ENCODE data around the gene LMO7.

Gene LMO7

GRCh38 chr13:75749407-75749806, 113.3 kb downstream of the LMO7 start:
- no peak overlapping the region for H3K18ac ChIP-seq (ENCODE audit: low read length)
- no peaks in the 10 kb centered on the region for H3K4me1 ChIP-seq (ENCODE audit: control insufficient read depth, low read depth, low read length)
- no peak overlapping the region for H3K4me3 ChIP-seq (ENCODE audit: low read length)
- no peak overlapping the region for H2BK120ac ChIP-seq (ENCODE audit: low read depth, low read length)
- WGBS (ENCODE audit: extremely low coverage, insufficient coverage, low lambda C conversion rate): no CpG with 5 or more reads among the region's 4 CpGs
- no peaks in the 10 kb centered on the region for H3K79me1 ChIP-seq (ENCODE audit: low read length)
- H3K27ac ChIP-seq (ENCODE audit: low read depth, low read length): no peak overlapping the region
- H2AK5ac ChIP-seq (ENCODE audit: low read length): no peak overlapping the region
- no peaks in the 10 kb centered on the region for H3K27me3 ChIP-seq (ENCODE audit: insufficient read depth, low read length, poor library complexity)
- no peak overlapping the region for H3K9ac ChIP-seq (ENCODE audit: low read length)
- H4K5ac ChIP-seq (ENCODE audit: low read length): no peak overlapping the region
- no peaks in the 10 kb centered on the region for H3K36me3 ChIP-seq (ENCODE audit: control insufficient read depth, insufficient read depth, low read length)
- H3K23ac ChIP-seq (ENCODE audit: low read length): no peak overlapping the region
- H3K56ac ChIP-seq (ENCODE audit: low read length): no peak overlapping the region
- no peak overlapping the region for H3K4ac ChIP-seq (ENCODE audit: low read depth, low read length)
- no peaks in the 10 kb centered on the region for H3K79me2 ChIP-seq (ENCODE audit: control insufficient read depth, insufficient read depth, low read length)
- H3K4me2 ChIP-seq (ENCODE audit: low read length): no peak overlapping the region
- H2BK15ac ChIP-seq (replicated peaks; ENCODE audit: low read depth): no peak overlapping the region
- DNase-seq: no peak
- H4K8ac ChIP-seq (ENCODE audit: low read depth, low read length): no peak overlapping the region
- H2BK5ac ChIP-seq (ENCODE audit: low read length): no peak overlapping the region

GRCh38 chr13:75751350-75751749, 115.2 kb downstream of the LMO7 start:
- no CpG with 5 or more reads among the region's 4 CpGs for WGBS (ENCODE audit: extremely low coverage, insufficient coverage, low lambda C conversion rate)
- H3K27ac ChIP-seq (ENCODE audit: low read depth, low read length): no peak overlapping the region
- no peak overlapping the region for H2BK120ac ChIP-seq (ENCODE audit: low read depth, low read length)
- H3K56ac ChIP-seq (ENCODE audit: low read length): no peak overlapping the region
- no peak overlapping the region for H2AK5ac ChIP-seq (ENCODE audit: low read length)
- H3K9ac ChIP-seq (ENCODE audit: low read length): no peak overlapping the region
- no peaks in the 10 kb centered on the region for H3K79me1 ChIP-seq (ENCODE audit: low read length)
- H4K8ac ChIP-seq (ENCODE audit: low read depth, low read length): no peak overlapping the region
- H2BK15ac ChIP-seq (replicated peaks; ENCODE audit: low read depth): no peak overlapping the region
- no peak for DNase-seq
- H3K18ac ChIP-seq (ENCODE audit: low read length): no peak overlapping the region
- H3K79me2 ChIP-seq (ENCODE audit: control insufficient read depth, insufficient read depth, low read length): no peaks in the 10 kb centered on the region
- H3K4me1 ChIP-seq (ENCODE audit: control insufficient read depth, low read depth, low read length): no peaks in the 10 kb centered on the region
- no peak overlapping the region for H3K4me2 ChIP-seq (ENCODE audit: low read length)
- no peak overlapping the region for H3K4ac ChIP-seq (ENCODE audit: low read depth, low read length)
- no peak overlapping the region for H2BK5ac ChIP-seq (ENCODE audit: low read length)
- H3K4me3 ChIP-seq (ENCODE audit: low read length): no peak overlapping the region
- H3K27me3 ChIP-seq (ENCODE audit: insufficient read depth, low read length, poor library complexity): no peaks in the 10 kb centered on the region
- H3K23ac ChIP-seq (ENCODE audit: low read length): no peak overlapping the region
- H3K36me3 ChIP-seq (ENCODE audit: control insufficient read depth, insufficient read depth, low read length): no peaks in the 10 kb centered on the region
- H4K5ac ChIP-seq (ENCODE audit: low read length): no peak overlapping the region

- no peaks in the 10 kb centered on the region for H3K79me2 ChIP-seq (ENCODE audit: control insufficient read depth, insufficient read depth, low read length)
- H4K5ac ChIP-seq (ENCODE audit: low read length): no peak overlapping the region
- H3K4me3 ChIP-seq (ENCODE audit: low read length): no peak overlapping the region
- no peak for DNase-seq
- no peaks in the 10 kb centered on the region for H3K36me3 ChIP-seq (ENCODE audit: control insufficient read depth, insufficient read depth, low read length)
- H2AK5ac ChIP-seq (ENCODE audit: low read length): no peak overlapping the region
- H3K79me1 ChIP-seq (ENCODE audit: low read length): no peaks in the 10 kb centered on the region
- no peak overlapping the region for H2BK5ac ChIP-seq (ENCODE audit: low read length)
- no peak overlapping the region for H3K56ac ChIP-seq (ENCODE audit: low read length)
- no peak overlapping the region for H3K18ac ChIP-seq (ENCODE audit: low read length)
- no peak overlapping the region for H4K8ac ChIP-seq (ENCODE audit: low read depth, low read length)
- H3K27me3 ChIP-seq (ENCODE audit: insufficient read depth, low read length, poor library complexity): no peaks in the 10 kb centered on the region
- no peaks in the 10 kb centered on the region for H3K4me1 ChIP-seq (ENCODE audit: control insufficient read depth, low read depth, low read length)
- no peak overlapping the region for H3K4ac ChIP-seq (ENCODE audit: low read depth, low read length)
- H3K9ac ChIP-seq (ENCODE audit: low read length): no peak overlapping the region
- H3K23ac ChIP-seq (ENCODE audit: low read length): no peak overlapping the region
- H2BK15ac ChIP-seq (replicated peaks; ENCODE audit: low read depth): no peak overlapping the region
- no peak overlapping the region for H2BK120ac ChIP-seq (ENCODE audit: low read depth, low read length)
- H3K4me2 ChIP-seq (ENCODE audit: low read length): no peak overlapping the region
- H3K27ac ChIP-seq (ENCODE audit: low read depth, low read length): no peak overlapping the region
These were observed 116.7 kb downstream of the LMO7 start for GRCh38 chr13:75752826-75753225.

GRCh38 chr13:75754936-75755335, 118.8 kb downstream of the LMO7 start:
- Histone ChIP-seq H3K36me3 (ENCODE audit: control insufficient read depth, insufficient read depth, low read length) (no peaks in the 10 kb centered on the region), H2BK5ac (ENCODE audit: low read length) (no peak overlapping the region), H2AK5ac (ENCODE audit: low read length) (no peak overlapping the region), H3K18ac (ENCODE audit: low read length) (no peak overlapping the region), H3K27ac (ENCODE audit: low read depth, low read length) (no peak overlapping the region), H3K4me1 (ENCODE audit: control insufficient read depth, low read depth, low read length) (no peaks in the 10 kb centered on the region), H3K4ac (ENCODE audit: low read depth, low read length) (no peak overlapping the region), H2BK15ac (replicated peaks; ENCODE audit: low read depth) (no peak overlapping the region), H2BK120ac (ENCODE audit: low read depth, low read length) (no peak overlapping the region), H3K79me1 (ENCODE audit: low read length) (no peaks in the 10 kb centered on the region), H4K8ac (ENCODE audit: low read depth, low read length) (no peak overlapping the region), H3K79me2 (ENCODE audit: control insufficient read depth, insufficient read depth, low read length) (no peaks in the 10 kb centered on the region), H3K23ac (ENCODE audit: low read length) (no peak overlapping the region), H3K56ac (ENCODE audit: low read length) (no peak overlapping the region), H4K5ac (ENCODE audit: low read length) (no peak overlapping the region), H3K4me3 (ENCODE audit: low read length) (no peak overlapping the region), H3K9ac (ENCODE audit: low read length) (no peak overlapping the region), H3K4me2 (ENCODE audit: low read length) (no peak overlapping the region), H3K27me3 (ENCODE audit: insufficient read depth, low read length, poor library complexity) (no peaks in the 10 kb centered on the region)
- no CpG with 5 or more reads among the region's 3 CpGs for WGBS (ENCODE audit: extremely low coverage, insufficient coverage, low lambda C conversion rate)
- DNase-seq: no peak

GRCh38 chr13:75757336-75757735, 121.2 kb downstream of the LMO7 start:
- Histone ChIP-seq H3K4me2 (ENCODE audit: low read length) (no peak overlapping the region), H3K36me3 (ENCODE audit: control insufficient read depth, insufficient read depth, low read length) (no peaks in the 10 kb centered on the region), H3K56ac (ENCODE audit: low read length) (no peak overlapping the region), H3K4me1 (ENCODE audit: control insufficient read depth, low read depth, low read length) (no peaks in the 10 kb centered on the region), H2BK120ac (ENCODE audit: low read depth, low read length) (no peak overlapping the region), H4K8ac (ENCODE audit: low read depth, low read length) (no peak overlapping the region), H3K27me3 (ENCODE audit: insufficient read depth, low read length, poor library complexity) (no peaks in the 10 kb centered on the region), H3K27ac (ENCODE audit: low read depth, low read length) (no peak overlapping the region), H3K4me3 (ENCODE audit: low read length) (no peak overlapping the region), H3K79me2 (ENCODE audit: control insufficient read depth, insufficient read depth, low read length) (no peaks in the 10 kb centered on the region), H2AK5ac (ENCODE audit: low read length) (no peak overlapping the region), H3K18ac (ENCODE audit: low read length) (no peak overlapping the region), H3K4ac (ENCODE audit: low read depth, low read length) (no peak overlapping the region), H3K23ac (ENCODE audit: low read length) (no peak overlapping the region), H3K79me1 (ENCODE audit: low read length) (no peaks in the 10 kb centered on the region), H3K9ac (ENCODE audit: low read length) (no peak overlapping the region), H4K5ac (ENCODE audit: low read length) (no peak overlapping the region), H2BK5ac (ENCODE audit: low read length) (no peak overlapping the region), H2BK15ac (replicated peaks; ENCODE audit: low read depth) (no peak overlapping the region)
- DNase-seq: no peak

- Histone ChIP-seq H3K36me3 (ENCODE audit: control insufficient read depth, insufficient read depth, low read length) (no peaks in the 10 kb centered on the region), H3K4me1 (ENCODE audit: control insufficient read depth, low read depth, low read length) (no peaks in the 10 kb centered on the region), H3K79me1 (ENCODE audit: low read length) (no peaks in the 10 kb centered on the region), H4K8ac (ENCODE audit: low read depth, low read length) (no peak overlapping the region), H3K18ac (ENCODE audit: low read length) (no peak overlapping the region), H3K27ac (ENCODE audit: low read depth, low read length) (no peak overlapping the region), H3K9ac (ENCODE audit: low read length) (no peak overlapping the region), H3K4me2 (ENCODE audit: low read length) (no peak overlapping the region), H2AK5ac (ENCODE audit: low read length) (no peak overlapping the region), H2BK5ac (ENCODE audit: low read length) (no peak overlapping the region), H4K5ac (ENCODE audit: low read length) (no peak overlapping the region), H3K56ac (ENCODE audit: low read length) (no peak overlapping the region), H3K4me3 (ENCODE audit: low read length) (no peak overlapping the region), H3K27me3 (ENCODE audit: insufficient read depth, low read length, poor library complexity) (no peaks in the 10 kb centered on the region), H2BK120ac (ENCODE audit: low read depth, low read length) (no peak overlapping the region), H2BK15ac (replicated peaks; ENCODE audit: low read depth) (no peak overlapping the region), H3K23ac (ENCODE audit: low read length) (no peak overlapping the region), H3K79me2 (ENCODE audit: control insufficient read depth, insufficient read depth, low read length) (no peaks in the 10 kb centered on the region), H3K4ac (ENCODE audit: low read depth, low read length) (no peak overlapping the region)
- DNase-seq: no peak
- no CpG with 5 or more reads among the region's 7 CpGs for WGBS (ENCODE audit: extremely low coverage, insufficient coverage, low lambda C conversion rate)
These were observed 123.4 kb downstream of the LMO7 start for GRCh38 chr13:75759531-75759930.
